Endothelial cell of umbilical vein (primary cell): Measurements from ENCODE around the gene NF2. TPM values are rescaled to one million over a fixed set of nuclear protein-coding genes. Genes with fewer than 3 reads are reported as not detected.

Source experiments
- BruUV-seq: library from RNA; stranded (reverse); fragments of 400-500 nt; replicated peaks from 2 replicates; lab custom pipeline; 2021; lab: Mats Ljungman, UMichigan
- CTCF ChIA-PET: fragments of 300-600, 350-600 bp; sonication (Branson Sonifier 250); formaldehyde crosslinking; loops from one replicate; lab custom pipeline; 2021; ENCODE audit warnings: antibody characterized with exemption, inconsistent platforms; lab: Charles Lee
- POLR2A ChIA-PET: fragments of 300-600, 350-600 bp; sonication (Branson Sonifier 250); formaldehyde crosslinking; loops from one replicate; lab custom pipeline; 2021; ENCODE audit warnings: antibody characterized with exemption, inconsistent platforms; lab: Charles Lee
- DNase-seq: peaks from one replicate; pipeline ENCODE4 v3.0.0-alpha.2; 2011; ENCODE audit warnings: low read depth, low spot score
- FAIRE-seq: peaks from 2 replicates; lab custom pipeline; 2011; peaks lifted over from hg19 to GRCh38; lab: Jason Lieb, UNC
- H2AFZ ChIP-seq: 2 replicates; pipeline ENCODE4 v1.6.0; 2012; ENCODE audit warnings: low read depth, low read length, control low read depth, inconsistent platforms
- H3K27ac ChIP-seq: 2 replicates; pipeline ENCODE4 v1.5.1; 2011; ENCODE audit warnings: low read depth, mild to moderate bottlenecking, control low read depth, low read length, moderate library complexity; ENCODE audit not compliant: insufficient read depth
- H3K27me3 ChIP-seq, 2 experiments: 2 replicates each; pipeline versions ENCODE4 v1.6.0 to v1.6.1; 2011; ENCODE audit warnings: low read length in 2 of 2, mixed read lengths in 1 of 2; ENCODE audit not compliant: control insufficient read depth in 2 of 2, insufficient read depth in 2 of 2
- H3K36me3 ChIP-seq, 2 experiments: 2 replicates in 1 of 2; 3 replicates in 1 of 2; pipeline ENCODE4 v1.5.1; 2011; ENCODE audit warnings: low read length in 2 of 2, mild to moderate bottlenecking in 1 of 2, moderate library complexity in 1 of 2; ENCODE audit not compliant: control insufficient read depth in 2 of 2, insufficient read depth in 2 of 2; ENCODE audit errors: extremely low read depth in 1 of 2
- H3K4me1 ChIP-seq: 3 replicates; pipeline ENCODE4 v1.5.1; 2011; ENCODE audit warnings: mild to moderate bottlenecking, low read length; ENCODE audit not compliant: control insufficient read depth, insufficient read depth; ENCODE audit errors: extremely low read depth
- H3K4me2 ChIP-seq: 2 replicates; pipeline ENCODE4 v1.6.1; 2011; ENCODE audit warnings: low read length, control low read depth, mixed read lengths; ENCODE audit not compliant: insufficient read depth
- H3K4me3 ChIP-seq, 3 experiments: fragments of 200-600 bp in 1 of 3; sonication (generic), shearing (Covaris generic) in 1 of 3; replicated peaks in 1 of 3; 2 replicates each; pipeline ENCODE4 v1.5.1; 2011 to 2016; ENCODE audit warnings: control low read depth in 3 of 3, low read length in 3 of 3, mild to moderate bottlenecking in 2 of 3, inconsistent platforms in 1 of 3, low read depth in 1 of 3, moderate library complexity in 1 of 3; ENCODE audit not compliant: insufficient read depth in 1 of 3
- H3K79me2 ChIP-seq: 2 replicates; pipeline ENCODE4 v1.6.0; 2012; ENCODE audit warnings: low read length, inconsistent platforms; ENCODE audit not compliant: control insufficient read depth, insufficient read depth
- H3K9ac ChIP-seq: replicated peaks from 2 replicates; pipeline ENCODE3; 2011; ENCODE audit warnings: low read length, control low read depth; ENCODE audit not compliant: insufficient read depth; ENCODE audit errors: extremely low read depth
- H3K9me1 ChIP-seq: replicated peaks from 3 replicates; pipeline ENCODE4 v1.6.0; 2011; ENCODE audit warnings: mild to moderate bottlenecking, low read length; ENCODE audit not compliant: control insufficient read depth, insufficient read depth; ENCODE audit errors: extremely low read depth
- H3K9me3 ChIP-seq: replicated peaks from 2 replicates; pipeline ENCODE4 v1.5.1; 2012; ENCODE audit warnings: low read length, inconsistent platforms; ENCODE audit not compliant: control insufficient read depth, insufficient read depth
- H4K20me1 ChIP-seq: replicated peaks from 2 replicates; pipeline ENCODE3; 2011; ENCODE audit warnings: mild to moderate bottlenecking, low read length; ENCODE audit not compliant: control insufficient read depth, insufficient read depth; ENCODE audit errors: extremely low read depth
- CTCF ChIP-seq, 2 donors: IDR thresholded peaks; 1 replicate in 1 of 2; 2 replicates in 1 of 2; pipeline ENCODE4 v1.5.1; 2011; ENCODE audit warnings: low read length in 2 of 2, mild to moderate bottlenecking in 2 of 2, moderate library complexity in 2 of 2, control low read depth in 1 of 2, inconsistent platforms in 1 of 2, low read depth in 1 of 2; ENCODE audit not compliant: insufficient read depth in 1 of 2; ENCODE audit errors: extremely low read depth in 1 of 2
- EZH2 ChIP-seq: IDR thresholded peaks from 2 replicates; pipeline ENCODE4 v1.6.1; 2012; ENCODE audit warnings: borderline replicate concordance, low read depth, mild to moderate bottlenecking, moderate library complexity, low read length, inconsistent platforms; ENCODE audit not compliant: severe bottlenecking
- FOS ChIP-seq: IDR thresholded peaks from 2 replicates; pipeline ENCODE4 v1.6.1; 2011; ENCODE audit warnings: mild to moderate bottlenecking, low read length, moderate library complexity, borderline replicate concordance; ENCODE audit not compliant: insufficient read depth
- GATA2 ChIP-seq: IDR thresholded peaks from 2 replicates; pipeline ENCODE4 v1.7.0; 2011; ENCODE audit warnings: low read depth, mild to moderate bottlenecking, moderate library complexity, mixed read lengths, low read length; ENCODE audit not compliant: insufficient read length, insufficient read depth
- JUN ChIP-seq: IDR thresholded peaks from 2 replicates; pipeline ENCODE4 v1.6.1; 2011; ENCODE audit warnings: borderline replicate concordance, low read depth; ENCODE audit not compliant: insufficient read length, insufficient read depth
- MAX ChIP-seq: IDR thresholded peaks from 2 replicates; pipeline ENCODE4 v1.6.1; 2011; ENCODE audit not compliant: insufficient read depth, insufficient read length
- MYC ChIP-seq: IDR thresholded peaks from one replicate; pipeline ENCODE4 v1.6.1; 2011; ENCODE audit warnings: mild to moderate bottlenecking, low read depth, low read length
- POLR2A ChIP-seq: IDR thresholded peaks from 2 replicates; pipeline ENCODE4 v1.6.1; 2012; ENCODE audit warnings: low read depth, mild to moderate bottlenecking, control low read depth, low read length
- POLR2AphosphoS5 ChIP-seq: IDR thresholded peaks from 2 replicates; pipeline ENCODE4 v1.6.1; 2012; ENCODE audit warnings: low read depth, mild to moderate bottlenecking, control low read depth, low read length, moderate library complexity; ENCODE audit not compliant: insufficient read depth
- dilution Hi-C: fragments of 300-500 bp; cut with MboI; formaldehyde crosslinking; loops from one replicate; pipeline ENCODE4 v1.15.0; 2019; ENCODE audit warnings: low sequenced_read_pairs; ENCODE audit not compliant: extremely low pct_ligation_motif_present
- intact Hi-C: fragments of 100-400 bp; cut with micrococcal nuclease; formaldehyde crosslinking; loops from one replicate; pipeline ENCODE4 v1.10.0; 2022
- polyA plus RNA-seq, 4 experiments: library from polyadenylated mRNA; depleted of rRNA in 3 of 4; stranded (reverse) in 3 of 4; unstranded in 1 of 4; fragments of >200 nt; gene quantifications; 2 replicates each; pipeline versions ENCODE4 v1.2.1 to v1.2.3, GENCODE V29; 2011 to 2012; ENCODE audit warnings: missing spikeins in 1 of 4
- total RNA-seq: library from RNA; stranded (reverse); gene quantifications from 2 replicates; pipeline ENCODE4 v1.2.3, GENCODE V29; 2021

NF2 gene
- total and polyA plus RNA-seq, 2 donors (not counting 3 experiments of a cell fraction or from before 2014, with no cell fraction given), result 27.8 to 115 TPM

DNA sequence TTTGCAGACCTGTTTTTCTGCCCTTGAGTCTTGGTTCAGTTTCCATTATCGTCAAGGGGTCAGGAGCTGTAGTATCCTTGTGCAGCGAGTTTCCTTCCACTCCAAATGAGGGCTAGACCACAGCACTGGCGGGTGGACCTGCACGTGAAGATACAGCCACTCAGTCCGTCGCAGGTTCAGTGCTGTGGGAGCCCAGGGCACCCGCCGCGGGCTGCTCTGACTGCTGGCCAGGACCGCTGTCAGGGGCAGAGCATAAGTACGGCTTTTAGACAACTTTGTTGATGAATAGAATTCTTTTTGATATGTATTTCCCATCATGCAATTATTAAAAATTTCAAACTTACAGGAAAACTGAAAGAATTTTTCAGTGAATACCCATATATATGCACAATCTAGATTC is 56.6 kb downstream of the NF2 start:
- Histone ChIP-seq H3K4me2 (no peak overlapping the region), H3K9me1 (no peaks in the 10 kb centered on the region), H3K9me3 (no peaks in the 10 kb centered on the region), H3K4me1 (peaks cover 10% of the 10 kb centered on the region), H3K9ac (no peak overlapping the region), H3K27me3 (no peaks in the 10 kb centered on the region), H3K36me3 (peaks cover 9 to 16% of the 10 kb centered on the region in 2 experiments), H3K79me2 (no peaks in the 10 kb centered on the region), H2AFZ (no peak overlapping the region), H4K20me1 (no peaks in the 10 kb centered on the region), H3K4me3 (no peak overlapping the region), H3K27ac (no peak overlapping the region)
- DNase-seq (no peak), FAIRE-seq (no peak)
- ChIA-PET CTCF (interaction anchor here (1.6 kb wide), 1 partner anchor 24 kb away, joined by 5 read pairs; no protein-coding TSS in a partner anchor), POLR2A (no interaction called here)
- BruUV-seq, result no TSS peak
- dilution Hi-C loops (no loop called here), intact Hi-C loops (loop anchor here (5.0 kb wide), 1 partner anchor 33 kb away; no protein-coding TSS in a partner anchor)
- TF ChIP-seq MYC (no peak), EZH2 (no peak), MAX (no peak), POLR2AphosphoS5 (no peak), GATA2 (no peak), JUN (no peak), POLR2A (no peak), CTCF (IDR thresholded peaks at IDR 0.05; ENCODE audit: extremely low read depth in 1 of 2, insufficient read depth in 1 of 2, low read depth in 1 of 2, low read length in 2 of 2) (no peak), FOS (no peak)
